ENCODE results near the gene IGF2BP3.

GRCh38 chr7:23476286-23477156 lies 6.2 kb upstream of the IGF2BP3 start:
- TF ChIP-seq CTCF (IDR thresholded peaks at IDR 0.05) (no peak), ZFX (IDR thresholded peaks at IDR 0.05; ENCODE audit: borderline replicate concordance) (no peak)

Measured in 22Rv1 (cell line).